ENCODE data around the gene RADIL. TPM values are rescaled to one million over a fixed set of nuclear protein-coding genes. Genes with fewer than 3 reads are reported as not detected.

RADIL gene
- total and polyA plus RNA-seq, 7 donors: 0.65 to 3.8 (median 2.6) TPM

DNA sequence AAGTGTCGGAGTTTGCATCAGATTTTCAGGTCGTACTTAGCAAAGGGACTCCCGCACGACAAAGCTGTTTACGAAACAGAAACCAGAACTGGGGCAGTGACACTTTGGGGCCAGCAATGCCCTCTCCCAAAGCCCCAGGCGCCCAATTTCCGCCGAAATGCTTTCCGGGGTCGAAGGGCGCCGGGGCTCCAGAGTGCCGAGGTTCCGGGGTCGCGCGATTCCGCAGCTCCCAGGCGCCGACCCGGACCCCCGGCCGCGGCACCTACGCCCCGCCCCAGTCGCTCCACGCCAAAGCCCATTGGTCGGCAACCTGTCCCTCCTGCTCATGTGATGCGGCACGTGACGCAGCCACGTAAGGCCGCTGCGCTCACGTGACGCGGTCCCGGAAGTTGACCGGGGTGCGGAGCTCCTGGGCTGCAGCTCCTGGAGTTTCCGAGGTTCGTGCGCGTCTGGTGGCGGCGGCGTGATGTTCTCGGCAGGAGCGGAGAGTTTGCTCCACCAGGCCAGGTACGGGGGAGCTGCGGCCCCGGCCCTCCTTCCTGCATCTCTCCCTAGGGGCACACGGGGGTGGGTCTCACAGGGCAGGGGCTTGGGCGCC lies 108.2 kb downstream of the RADIL start, which contains the start of gene AP5Z1:
TSS of gene AP5Z1 (plus strand) at position 374 of the 598 bp plus-strand sequence. CDS start at position 467, 93 bp downstream.
- Histone ChIP-seq H3K9me3 (no peaks in the 10 kb centered on the region), H3K36me3 (ENCODE audit: insufficient read depth in 1 of 2, low read depth in 1 of 2) (peaks cover 0 to 15% of the 10 kb centered on the region in 2 donors), H3K4me3 (peak within 1 kb of the TSS; percentile 97), H3K27ac (peak within 1 kb of the TSS; percentile 96), H3K4me1 (peaks cover 11% of the 10 kb centered on the region), H3K27me3 (ENCODE audit: insufficient read depth in 3 of 3, low read length in 2 of 3) (no peaks in the 10 kb centered on the region)
- TF ChIP-seq, protein P1, sequence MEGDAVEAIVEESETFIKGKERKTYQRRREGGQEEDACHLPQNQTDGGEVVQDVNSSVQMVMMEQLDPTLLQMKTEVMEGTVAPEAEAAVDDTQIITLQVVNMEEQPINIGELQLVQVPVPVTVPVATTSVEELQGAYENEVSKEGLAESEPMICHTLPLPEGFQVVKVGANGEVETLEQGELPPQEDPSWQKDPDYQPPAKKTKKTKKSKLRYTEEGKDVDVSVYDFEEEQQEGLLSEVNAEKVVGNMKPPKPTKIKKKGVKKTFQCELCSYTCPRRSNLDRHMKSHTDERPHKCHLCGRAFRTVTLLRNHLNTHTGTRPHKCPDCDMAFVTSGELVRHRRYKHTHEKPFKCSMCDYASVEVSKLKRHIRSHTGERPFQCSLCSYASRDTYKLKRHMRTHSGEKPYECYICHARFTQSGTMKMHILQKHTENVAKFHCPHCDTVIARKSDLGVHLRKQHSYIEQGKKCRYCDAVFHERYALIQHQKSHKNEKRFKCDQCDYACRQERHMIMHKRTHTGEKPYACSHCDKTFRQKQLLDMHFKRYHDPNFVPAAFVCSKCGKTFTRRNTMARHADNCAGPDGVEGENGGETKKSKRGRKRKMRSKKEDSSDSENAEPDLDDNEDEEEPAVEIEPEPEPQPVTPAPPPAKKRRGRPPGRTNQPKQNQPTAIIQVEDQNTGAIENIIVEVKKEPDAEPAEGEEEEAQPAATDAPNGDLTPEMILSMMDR (IDR thresholded peaks at IDR 0.05): no peak
- 0% methylated on average over 53 to 55 of the region's 55 CpGs for WGBS, 3 donors
- ATAC-seq: peak; percentile 98 to 99 (median 98)
- intact Hi-C loops (cut with DNase I): loop anchor here in 1 of 2 donors (2.0 kb wide), 1 partner anchor 25 kb away; no protein-coding TSS in a partner anchor
- DNase-seq: peak; percentile 97 to 98

DNA sequence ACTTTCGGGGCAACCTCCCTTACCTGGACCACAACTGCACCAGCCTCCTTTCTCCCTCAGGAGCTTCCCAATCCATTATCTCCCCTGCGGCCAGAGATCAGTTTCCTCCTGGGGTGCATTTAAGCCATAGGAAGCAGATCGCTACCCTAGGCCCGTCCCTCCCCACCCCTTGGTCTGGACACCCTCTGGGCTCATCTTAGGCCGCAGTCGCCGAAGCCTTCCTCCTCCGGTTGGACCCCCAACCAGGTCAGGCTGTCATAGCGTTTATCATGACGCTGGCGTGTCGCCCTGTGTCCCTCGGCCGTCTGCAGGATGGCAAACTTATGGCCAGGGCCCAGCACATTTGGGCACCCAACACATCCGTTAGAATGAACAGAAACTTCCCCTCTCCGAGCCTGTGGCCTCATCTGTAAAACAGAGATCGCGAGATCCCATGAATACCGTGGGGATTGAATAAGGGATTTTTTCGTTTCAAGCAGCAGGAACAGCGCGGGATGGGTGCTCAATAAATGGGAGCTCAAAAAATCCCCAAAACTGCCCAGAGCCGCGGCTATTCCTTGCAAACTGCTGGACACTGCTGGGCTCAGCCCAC lies 108.8 kb downstream of the RADIL start:
- H3K4me3 ChIP-seq: peak overlapping the region; percentile 97
- TF ChIP-seq, protein P1 (IDR thresholded peaks at IDR 0.05): no peak
- 5 to 8% (median 7%) methylated on average over 24 of the region's 24 CpGs for WGBS, 3 donors
- no peak for DNase-seq
- intact Hi-C loops (cut with DNase I): loop anchor here in 1 of 2 donors (2.0 kb wide), 1 partner anchor 24 kb away; no protein-coding TSS in a partner anchor
- ATAC-seq: peak; percentile 14 to 36 (median 24)
- peak overlapping the region; percentile 96 for H3K27ac ChIP-seq
- H3K27me3 ChIP-seq (ENCODE audit: insufficient read depth in 3 of 3, low read length in 2 of 3): no peaks in the 10 kb centered on the region
- peaks cover 0 to 13% of the 10 kb centered on the region in 2 donors for H3K36me3 ChIP-seq (ENCODE audit: insufficient read depth in 1 of 2, low read depth in 1 of 2)
- H3K9me3 ChIP-seq: no peaks in the 10 kb centered on the region
- H3K4me1 ChIP-seq: peaks cover 11% of the 10 kb centered on the region

DNA sequence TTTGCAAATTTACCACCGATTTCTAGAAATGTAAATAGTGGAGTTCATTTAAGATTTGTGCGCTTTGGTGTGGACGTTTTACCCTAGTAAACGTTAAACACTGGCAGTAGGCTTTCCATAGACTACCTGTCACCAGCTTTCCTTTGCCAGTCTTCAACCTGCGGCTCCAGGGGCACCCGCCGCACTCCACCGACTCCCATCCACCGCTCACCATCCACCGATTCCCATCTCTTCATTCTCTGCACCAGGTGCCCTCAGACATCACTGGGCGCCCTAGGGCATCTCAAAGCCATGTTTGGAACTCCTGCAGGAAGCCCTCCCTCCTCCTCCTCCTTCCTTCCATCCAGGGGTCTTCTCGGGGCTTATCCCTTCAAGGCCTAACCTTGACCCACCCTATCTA lies 109.5 kb downstream of the RADIL start:
- intact Hi-C loops (cut with DNase I): loop anchor here in 1 of 2 donors (2.0 kb wide), 1 partner anchor 23 kb away; no protein-coding TSS in a partner anchor
- no peaks in the 10 kb centered on the region for H3K27me3 ChIP-seq (ENCODE audit: insufficient read depth in 3 of 3, low read length in 2 of 3)
- no peaks in the 10 kb centered on the region for H3K9me3 ChIP-seq
- peak overlapping the region; percentile 97 for H3K4me3 ChIP-seq
- 85 to 89% (median 86%) methylated on average over 12 of the region's 12 CpGs for WGBS, 3 donors
- DNase-seq: no peak
- H3K4me1 ChIP-seq: peaks cover 17% of the 10 kb centered on the region
- no peak for ATAC-seq
- H3K36me3 ChIP-seq (ENCODE audit: insufficient read depth in 1 of 2, low read depth in 1 of 2): peaks cover 0 to 13% of the 10 kb centered on the region in 2 donors
- TF ChIP-seq, protein P1 (IDR thresholded peaks at IDR 0.05): no peak
- no peak overlapping the region for H3K27ac ChIP-seq

DNA sequence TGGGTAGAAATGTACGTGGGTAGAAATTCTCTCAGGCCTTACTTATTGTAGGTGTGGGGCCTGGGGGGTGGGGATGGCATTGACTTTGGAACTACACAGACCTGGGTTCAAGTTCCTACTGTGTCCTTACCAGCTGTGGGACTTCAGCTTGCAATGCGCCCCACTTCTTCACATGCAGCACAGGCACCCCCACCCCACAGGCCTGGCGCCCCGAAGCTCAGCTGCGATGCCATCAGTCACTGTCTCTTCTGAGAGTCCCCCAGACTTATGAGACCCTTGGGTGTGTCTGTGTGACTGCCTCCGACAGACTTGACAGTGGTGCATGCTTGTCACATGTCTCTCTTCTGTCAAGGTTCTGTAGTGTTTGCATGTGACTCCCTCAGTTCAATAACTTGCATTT lies 111.2 kb downstream of the RADIL start:
- Histone ChIP-seq H3K9me3 (no peaks in the 10 kb centered on the region), H3K27ac (no peak overlapping the region), H3K4me3 (no peak overlapping the region), H3K27me3 (ENCODE audit: insufficient read depth in 3 of 3, low read length in 2 of 3) (no peaks in the 10 kb centered on the region), H3K36me3 (ENCODE audit: insufficient read depth in 1 of 2, low read depth in 1 of 2) (peaks cover 0 to 5% of the 10 kb centered on the region in 2 donors), H3K4me1 (peaks cover 24% of the 10 kb centered on the region)
- TF ChIP-seq, protein P1 (IDR thresholded peaks at IDR 0.05): no peak
- no peak for ATAC-seq
- 89 to 96% (median 91%) methylated on average over 6 of the region's 6 CpGs for WGBS, 3 donors
- intact Hi-C loops (cut with DNase I): no loop called here
- DNase-seq: no peak
